Activated CD8-positive, alpha-beta T cell treated with anti-CD3 and anti-CD28 coated beads for 36 hours (primary cell): ENCODE data around the gene CS. TPM values are rescaled to one million over a fixed set of nuclear protein-coding genes. Genes with fewer than 3 reads are reported as not detected.

Source experiments
- ATAC-seq: fragments of 200-7000 bp; cut with Tn5 transposase; one replicate; pipeline ENCODE4 v1.10.0; 2021; ENCODE audit warnings: mild to moderate bottlenecking, moderate library complexity
- CTCF ChIA-PET: fragments of 350-600 bp; sonication (Branson Sonifier 250); formaldehyde crosslinking; loops from one replicate; lab custom pipeline; 2021; ENCODE audit warnings: antibody characterized with exemption; lab: Charles Lee
- POLR2A ChIA-PET: fragments of 350-600 bp; sonication (Branson Sonifier 250); formaldehyde crosslinking; loops from one replicate; lab custom pipeline; 2021; ENCODE audit warnings: antibody characterized with exemption; lab: Charles Lee
- DNase-seq: peaks from one replicate; pipeline ENCODE4 v3.0.0-alpha.2; 2020
- H3K27ac Mint-ChIP-seq: one replicate; pipeline ENCODE4 v1.8.0; 2021; ENCODE audit warnings: mild to moderate bottlenecking, mixed read lengths
- H3K27me3 Mint-ChIP-seq: one replicate; pipeline ENCODE4 v1.8.0; 2021; ENCODE audit warnings: mixed read lengths
- H3K36me3 Mint-ChIP-seq: one replicate; pipeline ENCODE4 v1.8.0; 2021; ENCODE audit warnings: low read depth, mixed read lengths
- H3K4me1 Mint-ChIP-seq: one replicate; pipeline ENCODE4 v1.8.0; 2021; ENCODE audit warnings: low read depth, mixed read lengths
- H3K4me3 Mint-ChIP-seq: one replicate; pipeline ENCODE4 v1.8.0; 2021; ENCODE audit warnings: mild to moderate bottlenecking, moderate library complexity, mixed read lengths
- H3K9me3 Mint-ChIP-seq: one replicate; pipeline ENCODE4 v1.8.0; 2021; ENCODE audit warnings: mixed read lengths
- intact Hi-C: fragments of 100-400 bp; cut with micrococcal nuclease; formaldehyde crosslinking; loops from one replicate; pipeline ENCODE4 v1.10.0; 2022
- total RNA-seq, 2 experiments: library from RNA; stranded (reverse); gene quantifications; one replicate each; pipeline ENCODE4 v1.2.3, GENCODE V29; 2021
- TF ChIP-seq, protein P1 (sequence below): fragments of 200-600 bp; IDR thresholded peaks from one replicate; pipeline ENCODE4 v1.8.0; 2022; ENCODE audit warnings: antibody characterized with exemption, mild to moderate bottlenecking

The CS gene
- total RNA-seq, 2 experiments from 2014 or later: 292 to 297 TPM

DNA sequence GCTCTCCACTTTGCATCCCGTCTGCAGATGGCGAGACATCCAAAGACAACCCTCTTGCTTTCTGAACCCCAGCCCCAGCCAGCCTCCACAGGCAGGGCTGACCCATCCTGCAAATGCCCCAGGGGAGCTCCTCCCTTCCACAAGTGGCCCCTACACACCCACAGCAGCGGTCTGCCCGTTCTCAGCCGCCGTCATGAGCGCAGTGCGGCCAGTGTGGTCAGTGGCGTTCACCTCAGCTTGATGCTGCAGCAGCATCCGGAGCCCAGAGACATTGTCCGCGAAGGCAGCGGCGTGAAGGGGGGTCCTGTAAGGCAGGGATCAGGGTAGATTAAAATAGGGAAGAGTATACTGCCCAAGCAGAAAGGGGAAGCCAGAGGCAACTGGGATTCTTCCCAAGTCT lies 55.6 kb downstream of the CS start:
- no peaks in the 10 kb centered on the region for H3K27me3 Mint-ChIP-seq
- H3K4me1 Mint-ChIP-seq: no peaks in the 10 kb centered on the region
- intact Hi-C loops: no loop called here
- DNase-seq (no peak), ATAC-seq (no peak)
- no peaks in the 10 kb centered on the region for H3K9me3 Mint-ChIP-seq
- peaks cover 22% of the 10 kb centered on the region for H3K36me3 Mint-ChIP-seq
- CTCF ChIA-PET: interaction anchor here (1.1 kb wide), 1 partner anchor 102 kb away, joined by 3 read pairs; no protein-coding TSS in a partner anchor
- H3K27ac Mint-ChIP-seq: no peak overlapping the region
- POLR2A ChIA-PET: no interaction called here
- no peak overlapping the region for H3K4me3 Mint-ChIP-seq
- TF ChIP-seq, protein P1, sequence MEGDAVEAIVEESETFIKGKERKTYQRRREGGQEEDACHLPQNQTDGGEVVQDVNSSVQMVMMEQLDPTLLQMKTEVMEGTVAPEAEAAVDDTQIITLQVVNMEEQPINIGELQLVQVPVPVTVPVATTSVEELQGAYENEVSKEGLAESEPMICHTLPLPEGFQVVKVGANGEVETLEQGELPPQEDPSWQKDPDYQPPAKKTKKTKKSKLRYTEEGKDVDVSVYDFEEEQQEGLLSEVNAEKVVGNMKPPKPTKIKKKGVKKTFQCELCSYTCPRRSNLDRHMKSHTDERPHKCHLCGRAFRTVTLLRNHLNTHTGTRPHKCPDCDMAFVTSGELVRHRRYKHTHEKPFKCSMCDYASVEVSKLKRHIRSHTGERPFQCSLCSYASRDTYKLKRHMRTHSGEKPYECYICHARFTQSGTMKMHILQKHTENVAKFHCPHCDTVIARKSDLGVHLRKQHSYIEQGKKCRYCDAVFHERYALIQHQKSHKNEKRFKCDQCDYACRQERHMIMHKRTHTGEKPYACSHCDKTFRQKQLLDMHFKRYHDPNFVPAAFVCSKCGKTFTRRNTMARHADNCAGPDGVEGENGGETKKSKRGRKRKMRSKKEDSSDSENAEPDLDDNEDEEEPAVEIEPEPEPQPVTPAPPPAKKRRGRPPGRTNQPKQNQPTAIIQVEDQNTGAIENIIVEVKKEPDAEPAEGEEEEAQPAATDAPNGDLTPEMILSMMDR: no peak

DNA sequence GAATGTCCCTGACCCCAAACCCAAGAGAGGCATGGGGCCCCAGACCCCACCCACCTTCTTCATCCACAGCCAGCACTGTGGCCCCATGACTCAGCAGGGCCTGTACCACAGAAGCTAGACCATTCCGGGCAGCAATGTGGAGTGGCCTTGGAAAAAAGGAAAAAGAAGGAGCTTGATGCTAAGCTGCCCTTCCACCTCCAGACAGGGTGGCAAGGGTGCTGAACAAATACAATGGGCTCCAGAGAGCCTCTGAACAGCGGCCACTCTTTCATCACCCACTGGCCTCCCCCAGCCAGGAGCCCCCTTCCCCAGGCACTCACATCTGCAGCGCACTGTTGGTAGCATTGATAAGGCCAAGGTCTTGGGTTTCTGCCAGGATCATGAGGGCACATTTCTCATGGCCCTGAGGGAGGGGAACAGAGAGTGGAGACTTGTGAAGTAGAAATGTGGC lies 56.4 kb downstream of the CS start:
- no peak for DNase-seq
- no peaks in the 10 kb centered on the region for H3K27me3 Mint-ChIP-seq
- ChIA-PET POLR2A (interaction anchor here (1.0 kb wide), 1 partner anchor 17 kb away, joined by 3 read pairs; no protein-coding TSS in a partner anchor), CTCF (no interaction called here)
- intact Hi-C loops: no loop called here
- no peak overlapping the region for H3K27ac Mint-ChIP-seq
- H3K4me3 Mint-ChIP-seq: no peak overlapping the region
- peaks cover 19% of the 10 kb centered on the region for H3K36me3 Mint-ChIP-seq
- no peak for ATAC-seq
- no peaks in the 10 kb centered on the region for H3K4me1 Mint-ChIP-seq
- H3K9me3 Mint-ChIP-seq: no peaks in the 10 kb centered on the region
- TF ChIP-seq, protein P1: no peak

DNA sequence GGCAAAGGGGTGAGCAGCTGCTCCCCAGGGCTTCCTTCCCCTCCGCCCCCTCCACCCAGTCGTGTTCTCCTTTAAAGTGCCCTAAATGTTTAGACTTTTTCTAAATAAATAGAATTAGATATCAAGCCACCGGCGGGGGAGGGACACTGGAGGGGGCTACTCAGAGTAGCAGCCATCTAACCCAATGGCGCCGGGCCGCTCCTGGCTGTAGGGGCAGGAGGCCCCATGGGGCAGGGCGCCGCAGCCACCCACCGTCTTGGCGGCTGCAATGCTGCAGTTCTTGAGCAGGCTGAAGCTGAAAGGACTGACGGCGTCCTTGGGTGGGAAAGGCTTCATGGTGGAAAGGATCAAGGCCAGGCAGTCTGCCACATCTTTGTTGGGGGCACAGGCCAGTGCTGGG lies 57.1 kb downstream of the CS start:
- H3K36me3 Mint-ChIP-seq: peaks cover 19% of the 10 kb centered on the region
- TF ChIP-seq, protein P1: no peak

DNA sequence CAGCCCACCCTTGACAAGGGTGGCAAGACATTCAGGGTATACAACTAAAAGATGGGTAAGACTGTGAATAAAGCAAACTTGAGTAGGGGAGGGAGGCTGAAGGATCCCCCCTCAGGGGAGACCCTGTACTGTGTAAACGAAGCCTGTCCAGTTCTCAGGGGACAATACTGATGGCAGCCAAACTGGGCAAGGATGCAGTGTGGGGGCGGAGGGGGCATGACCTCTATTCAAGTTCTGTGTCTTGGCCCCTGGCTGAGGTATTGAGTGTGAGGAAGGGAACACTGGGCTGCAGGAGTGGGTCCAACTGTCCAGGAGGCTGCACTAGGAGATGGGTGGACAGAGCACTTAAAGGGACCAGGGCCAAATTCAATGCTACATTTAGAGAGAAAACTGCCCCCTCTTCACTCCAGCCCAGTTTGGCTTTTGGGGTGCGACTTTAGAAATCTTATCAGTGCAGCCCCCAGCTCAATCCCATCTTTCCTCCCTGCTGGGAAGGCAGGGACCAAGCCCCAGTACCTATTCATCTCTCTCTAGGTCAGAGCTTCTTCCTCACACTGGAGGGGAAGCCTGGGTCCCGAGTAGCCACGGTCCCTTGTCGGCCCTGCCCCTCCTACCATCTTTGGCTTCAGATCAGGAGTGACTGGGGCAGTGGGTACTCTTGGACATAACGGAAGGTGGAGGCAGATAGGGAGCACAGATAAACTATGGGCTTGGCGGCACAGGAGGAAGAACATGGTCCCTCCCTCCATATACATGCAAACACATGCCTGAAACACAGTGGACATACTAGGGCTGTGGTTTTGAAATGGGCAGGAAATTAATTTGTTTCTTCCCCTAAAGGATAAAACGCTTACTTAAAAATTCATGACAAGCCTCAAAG lies 58.5 kb downstream of the CS start:
- no peaks in the 10 kb centered on the region for H3K27me3 Mint-ChIP-seq
- H3K27ac Mint-ChIP-seq: no peak overlapping the region
- ChIA-PET CTCF (no interaction called here), POLR2A (interaction anchor here (1.3 kb wide), 1 partner anchor 11 kb away, joined by 3 read pairs; no protein-coding TSS in a partner anchor)
- no peaks in the 10 kb centered on the region for H3K4me1 Mint-ChIP-seq
- H3K4me3 Mint-ChIP-seq: no peak overlapping the region
- no peaks in the 10 kb centered on the region for H3K9me3 Mint-ChIP-seq
- ATAC-seq: no peak
- no peak for DNase-seq
- intact Hi-C loops: no loop called here
- TF ChIP-seq, protein P1: no peak
- H3K36me3 Mint-ChIP-seq: peaks cover 17% of the 10 kb centered on the region

More for the DNA sequence above, 57.1 kb downstream of the CS start:
- no peak for ATAC-seq
- ChIA-PET POLR2A (interaction anchor here (0.7 kb wide), 1 partner anchor 125 kb away, joined by 3 read pairs; no protein-coding TSS in a partner anchor), CTCF (no interaction called here)
- Mint-ChIP-seq H3K9me3 (no peaks in the 10 kb centered on the region), H3K4me1 (no peaks in the 10 kb centered on the region), H3K4me3 (no peak overlapping the region), H3K27ac (no peak overlapping the region), H3K27me3 (no peaks in the 10 kb centered on the region)
- no peak for DNase-seq
- intact Hi-C loops: no loop called here

DNA sequence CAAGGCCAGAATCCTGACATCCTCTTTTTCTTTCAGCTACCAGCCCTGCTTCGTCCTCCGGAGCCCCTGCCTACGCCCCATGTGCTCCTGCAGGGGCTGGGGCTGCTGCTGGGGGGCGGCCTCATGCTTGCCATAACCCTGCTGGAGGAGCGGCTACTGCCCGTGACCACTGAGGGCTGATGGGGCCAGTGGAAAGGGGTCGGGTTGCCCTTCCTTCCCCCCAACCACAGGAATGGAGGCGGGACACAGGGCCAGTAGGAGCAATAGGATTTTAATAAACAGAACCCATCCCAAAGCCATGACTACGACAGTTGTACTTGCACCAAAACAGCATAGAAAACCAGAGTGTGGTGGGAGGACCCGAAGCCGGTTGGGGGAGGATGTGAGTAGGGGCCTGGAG lies 62.6 kb downstream of the CS start:
- DNase-seq (no peak), ATAC-seq (no peak)
- intact Hi-C loops: no loop called here
- TF ChIP-seq, protein P1: no peak
- Mint-ChIP-seq H3K4me3 (no peak overlapping the region), H3K4me1 (no peaks in the 10 kb centered on the region), H3K27ac (no peak overlapping the region), H3K27me3 (no peaks in the 10 kb centered on the region), H3K36me3 (peaks cover 4% of the 10 kb centered on the region), H3K9me3 (no peaks in the 10 kb centered on the region)
- POLR2A ChIA-PET: interaction anchor here (0.6 to 1.1 kb wide), 2 partner anchors 57 to 66 kb away, joined by 3 read pairs; no protein-coding TSS in a partner anchor
- CTCF ChIA-PET: no interaction called here
